ENCODE measurements around the gene ADGRG3. TPM values are rescaled to one million over a fixed set of nuclear protein-coding genes. Genes with fewer than 3 reads are reported as not detected.

ADGRG3 gene
- total and polyA plus RNA-seq, 2 of the 13 experiments (the other 11 are each of a cell fraction or from before 2014, with no cell fraction given): 2.7 to 11.8 TPM

DNA sequence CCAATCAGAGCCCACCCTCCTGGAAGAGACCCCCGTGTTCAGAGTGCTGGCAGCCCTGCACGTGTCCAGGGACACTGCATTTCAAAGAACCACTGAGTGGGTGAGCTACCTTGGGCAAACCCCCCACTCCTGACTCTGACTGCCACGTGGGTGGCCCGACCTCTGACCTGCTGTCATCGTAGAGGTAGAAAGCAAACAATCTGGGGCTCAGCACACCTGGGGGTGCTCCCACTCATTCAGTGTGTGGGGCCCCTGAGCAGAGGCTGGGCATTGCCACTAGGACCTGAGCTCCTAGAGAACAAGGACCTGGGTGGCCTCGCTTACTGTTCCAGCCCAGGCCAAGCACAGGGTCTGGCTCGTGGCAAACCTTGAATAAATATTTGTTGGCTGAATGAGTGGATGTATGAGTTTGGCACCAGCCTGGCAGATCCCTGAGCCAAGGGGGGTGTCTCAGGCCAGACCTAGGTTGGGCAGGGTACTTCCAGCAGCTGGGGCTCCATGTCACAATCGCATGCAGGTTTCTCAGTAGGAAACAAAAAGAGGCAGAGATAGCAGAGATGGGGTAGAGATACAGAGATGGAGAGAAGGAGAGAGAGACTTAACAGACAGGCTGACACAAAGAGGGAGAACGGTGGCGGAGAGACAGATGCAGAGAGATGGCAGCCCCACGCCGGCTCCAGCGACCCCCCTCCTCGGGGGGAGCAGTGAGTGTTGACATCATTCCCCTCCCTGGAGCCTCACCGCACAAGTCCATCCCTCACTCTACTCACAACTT lies 21.1 kb downstream of the ADGRG3 start:
- H3K27ac ChIP-seq (ENCODE audit: extremely low read length, insufficient read depth, low read length): no peak overlapping the region
- ATAC-seq (peak; percentile 68), FAIRE-seq (peak; percentile 4), DNase-seq (ENCODE audit: low spot score) (no peak)
- 0 out of 2 replicates have a peak overlapping the region, but pooled peaks have one; percentile 3 for H3K9ac ChIP-seq (ENCODE audit: insufficient read depth, low read depth, low read length)
- intact Hi-C loops (cut with micrococcal nuclease; ENCODE audit: unreplicated experiment): no loop called here
- H2AFZ ChIP-seq (ENCODE audit: low read length): no peak overlapping the region
- H3K27me3 ChIP-seq (ENCODE audit: control insufficient read depth in 1 of 2, insufficient read depth in 2 of 2, low read length in 2 of 2): no peaks in the 10 kb centered on the region
- H3K4me2 ChIP-seq (ENCODE audit: low read depth, low read length): peak overlapping the region; percentile 55
- 41% methylated on average over 15 of the region's 15 CpGs for WGBS (ENCODE audit: low lambda C conversion rate)
- in situ Hi-C loops (cut with HindIII; ENCODE audit: extremely low pct_ligation_motif_present, low pct_unique_long_range_greater_than_20kb): no loop called here
- no TSS peak for BruUV-seq (replicated peaks)
- POLR2A ChIA-PET: interaction anchor here (0.9 to 2.4 kb wide), 5 partner anchors 12 to 46 kb away, joined by 3 to 12 read pairs (median 7); partner anchors contain the start of genes ADGRG3 and KATNB1
- no peaks in the 10 kb centered on the region for H3K79me2 ChIP-seq (ENCODE audit: insufficient read depth, low read length)
- H4K20me1 ChIP-seq (ENCODE audit: insufficient read depth, low read length): no peaks in the 10 kb centered on the region
- H3K9me3 ChIP-seq (ENCODE audit: low read length): no peaks in the 10 kb centered on the region
- H3K4me1 ChIP-seq (ENCODE audit: insufficient read depth, low read length): peaks cover 65% of the 10 kb centered on the region
- H3K36me3 ChIP-seq (replicated peaks in 1 of 2; ENCODE audit: control insufficient read depth in 1 of 2, insufficient read depth in 2 of 2, low read length in 2 of 2): no peaks in the 10 kb centered on the region
- H3K4me3 ChIP-seq (replicated peaks in 1 of 3; ENCODE audit: insufficient read depth in 1 of 3, low read depth in 2 of 3, low read length in 3 of 3): peak overlapping the region in 1 of 3 experiments; percentile 33; a peak in 1 of 6 replicates
- CTCF ChIA-PET (ENCODE audit: low intra/inter-chr PET ratio, low total read pairs): no interaction called here
- TF ChIP-seq DNMT3B (CRISPR knock-in tag; conservative IDR thresholded peaks at IDR 0.05): no peak
- TF ChIP-seq FOXA1 (IDR thresholded peaks at IDR 0.05): no peak
- peak; percentile 18; the same call in 1 of the 2 replicates for TF ChIP-seq FOXA1 (CRISPR knock-in tag; IDR thresholded peaks at IDR 0.05)
- 0 out of 2 replicates have a peak, but pooled peaks have one; percentile 45 for TF ChIP-seq ZNF350 (CRISPR knock-in tag; IDR thresholded peaks at IDR 0.05; ENCODE audit: borderline replicate concordance, low read depth)
- 0 out of 2 replicates have a peak, but pooled peaks have one; percentile 1 for TF ChIP-seq ZNF296 (CRISPR knock-in tag; conservative IDR thresholded peaks at IDR 0.05)
- TF ChIP-seq MEIS1 (CRISPR knock-in tag; IDR thresholded peaks at IDR 0.05; ENCODE audit: borderline replicate concordance): peak; percentile 64; the same call in 1 of the 2 replicates
- peak; percentile 30; the same call in 1 of the 2 replicates for TF ChIP-seq SP4 (CRISPR knock-in tag; IDR thresholded peaks at IDR 0.05)
- TF ChIP-seq ZNF263 (CRISPR knock-in tag; IDR thresholded peaks at IDR 0.05): peak; percentile 82
- 0 out of 2 replicates have a peak, but pooled peaks have one; percentile 67 for TF ChIP-seq THAP9 (CRISPR knock-in tag; IDR thresholded peaks at IDR 0.05; ENCODE audit: borderline replicate concordance)
- TF ChIP-seq NR2C2 (CRISPR knock-in tag; IDR thresholded peaks at IDR 0.05; ENCODE audit: borderline replicate concordance): peak; percentile 73; the same call in 1 of the 2 replicates
- peak; percentile 37; the same call in 1 of the 2 replicates for TF ChIP-seq KDM2A (CRISPR knock-in tag; IDR thresholded peaks at IDR 0.05; ENCODE audit: borderline replicate concordance, low read depth)
- TF ChIP-seq NR2F1 (CRISPR knock-in tag; IDR thresholded peaks at IDR 0.05): 0 out of 4 replicates have a peak, but pooled peaks of 1 of the 2 experiments have one; percentile 28
- TF ChIP-seq MAZ (IDR thresholded peaks at IDR 0.05; ENCODE audit: borderline replicate concordance, low read depth, low read length): no peak
- 0 out of 2 replicates have a peak, but pooled peaks have one; percentile 55 for TF ChIP-seq MAZ (CRISPR knock-in tag; IDR thresholded peaks at IDR 0.05; ENCODE audit: low read depth)
- 0 out of 2 replicates have a peak, but pooled peaks have one; percentile 6 for TF ChIP-seq THAP11 (CRISPR knock-in tag; IDR thresholded peaks at IDR 0.05)
- TF ChIP-seq SAP130 (CRISPR knock-in tag; IDR thresholded peaks at IDR 0.05; ENCODE audit: low read depth): peak; percentile 27; the same call in 1 of the 2 replicates
- TF ChIP-seq ZNF512B (CRISPR knock-in tag; IDR thresholded peaks at IDR 0.05; ENCODE audit: borderline replicate concordance): no peak

All from HepG2 (cell line).